ENCODE results near the gene DHRS3. TPM values are rescaled to one million over a fixed set of nuclear protein-coding genes. Genes with fewer than 3 reads are reported as not detected.
"Not testable (repeated sequence)": the region's sequence is repeated elsewhere in the genome, so short reads cannot be mapped to it uniquely, and the experiment has no call there.

The DHRS3 gene
- polyA plus RNA-seq, 1 donor (not counting 4 experiments of a cell fraction or from before 2014, with no cell fraction given): 10.7 TPM

DNA sequence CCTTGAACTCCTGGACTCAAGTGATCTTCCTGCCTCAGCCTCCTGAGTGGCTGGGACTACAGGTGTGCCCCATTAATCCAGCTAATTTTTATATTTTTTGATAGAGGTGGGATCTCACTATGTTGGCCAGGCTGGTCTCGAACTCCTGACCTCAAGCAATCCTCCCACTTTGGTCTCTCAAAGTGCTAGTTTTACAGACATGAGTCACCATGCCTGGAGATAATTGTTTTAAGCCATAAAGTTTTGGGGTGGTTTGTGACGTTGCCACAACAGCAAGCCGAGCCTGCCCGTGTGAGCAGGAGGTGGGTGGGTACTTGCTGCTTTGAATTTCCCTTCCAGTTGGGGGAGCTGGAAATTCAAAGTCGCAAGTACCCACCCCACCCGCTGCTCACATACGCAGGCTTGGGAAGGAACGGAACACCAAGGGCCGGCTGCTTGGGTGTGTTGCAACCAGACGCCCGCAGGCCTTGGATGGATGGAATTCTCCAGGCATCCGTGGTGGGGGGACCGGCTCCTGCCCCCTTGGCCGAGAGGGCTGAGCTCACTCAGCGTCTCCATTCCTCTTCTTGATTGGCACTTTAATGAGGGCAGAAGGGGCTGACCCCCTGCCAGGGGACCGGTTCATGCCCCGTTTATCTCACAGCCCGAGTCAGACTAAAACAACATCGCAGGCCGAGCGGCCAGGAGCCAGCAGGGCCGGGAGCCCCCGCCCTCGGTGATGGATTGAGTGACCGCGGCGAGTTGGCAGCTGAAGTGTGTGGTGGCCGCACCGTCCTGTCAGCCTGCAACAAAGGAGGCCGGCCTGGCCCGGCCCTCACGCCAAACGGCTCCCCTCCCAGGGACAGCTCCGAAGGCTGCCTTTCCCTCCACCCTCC lies 78.1 kb downstream of the DHRS3 start:
- no peak for FAIRE-seq
- Histone ChIP-seq H3K9me3 (ENCODE audit: control insufficient read depth, low read depth, low read length) (no peaks in the 10 kb centered on the region), H3K4me2 (ENCODE audit: control insufficient read depth, extremely low read depth, insufficient read depth, low read depth, low read length) (no peak overlapping the region)

DNA sequence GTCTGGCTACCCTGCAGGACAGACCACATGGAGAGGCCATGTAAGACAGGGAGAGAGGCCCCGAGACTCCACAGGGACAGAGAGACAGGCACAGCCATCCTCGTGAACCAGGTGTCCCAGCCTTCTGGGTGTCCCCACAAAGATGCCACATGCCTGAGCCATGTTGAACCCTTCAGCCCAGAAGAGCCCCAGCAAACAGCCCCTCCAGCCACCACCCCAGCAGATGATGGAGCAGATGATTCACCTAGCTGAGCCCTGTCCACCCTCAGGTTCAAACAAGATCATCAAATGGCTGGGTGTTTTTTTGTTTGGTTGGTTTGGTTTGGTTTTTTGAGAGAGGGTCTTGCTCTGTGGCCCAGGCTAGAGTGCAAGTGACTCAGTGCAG lies 78.7 kb downstream of the DHRS3 start:
- peaks cover 23% of the 10 kb centered on the region for H3K27me3 ChIP-seq (ENCODE audit: control insufficient read depth, extremely low read depth, insufficient read depth, low read length)
- H3K79me2 ChIP-seq (ENCODE audit: control insufficient read depth, insufficient read depth, low read length): no peaks in the 10 kb centered on the region
- H4K20me1 ChIP-seq (ENCODE audit: control insufficient read depth, extremely low read depth, insufficient read depth, low read length): no peaks in the 10 kb centered on the region
- no peaks in the 10 kb centered on the region for H3K9me3 ChIP-seq (ENCODE audit: control insufficient read depth, low read depth, low read length)
- no peak for TF ChIP-seq EZH2 (IDR thresholded peaks at IDR 0.05; ENCODE audit: low read length)
- TF ChIP-seq, protein P1, sequence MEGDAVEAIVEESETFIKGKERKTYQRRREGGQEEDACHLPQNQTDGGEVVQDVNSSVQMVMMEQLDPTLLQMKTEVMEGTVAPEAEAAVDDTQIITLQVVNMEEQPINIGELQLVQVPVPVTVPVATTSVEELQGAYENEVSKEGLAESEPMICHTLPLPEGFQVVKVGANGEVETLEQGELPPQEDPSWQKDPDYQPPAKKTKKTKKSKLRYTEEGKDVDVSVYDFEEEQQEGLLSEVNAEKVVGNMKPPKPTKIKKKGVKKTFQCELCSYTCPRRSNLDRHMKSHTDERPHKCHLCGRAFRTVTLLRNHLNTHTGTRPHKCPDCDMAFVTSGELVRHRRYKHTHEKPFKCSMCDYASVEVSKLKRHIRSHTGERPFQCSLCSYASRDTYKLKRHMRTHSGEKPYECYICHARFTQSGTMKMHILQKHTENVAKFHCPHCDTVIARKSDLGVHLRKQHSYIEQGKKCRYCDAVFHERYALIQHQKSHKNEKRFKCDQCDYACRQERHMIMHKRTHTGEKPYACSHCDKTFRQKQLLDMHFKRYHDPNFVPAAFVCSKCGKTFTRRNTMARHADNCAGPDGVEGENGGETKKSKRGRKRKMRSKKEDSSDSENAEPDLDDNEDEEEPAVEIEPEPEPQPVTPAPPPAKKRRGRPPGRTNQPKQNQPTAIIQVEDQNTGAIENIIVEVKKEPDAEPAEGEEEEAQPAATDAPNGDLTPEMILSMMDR (optimal IDR thresholded peaks at IDR 0.05 in 1 of 3, IDR thresholded peaks at IDR 0.05 in 1 of 3, conservative IDR thresholded peaks at IDR 0.05 in 1 of 3; ENCODE audit: extremely low read depth in 1 of 3, insufficient read depth in 2 of 3, low read length in 3 of 3): no peak
- H3K4me3 ChIP-seq (ENCODE audit: control insufficient read depth in 2 of 3, extremely low read depth in 1 of 3, insufficient read depth in 2 of 3, low read depth in 1 of 3, low read length in 3 of 3): no peak overlapping the region
- H3K9me1 ChIP-seq (ENCODE audit: control insufficient read depth, extremely low read depth, insufficient read depth, low read length): no peaks in the 10 kb centered on the region
- no peak for DNase-seq (ENCODE audit: low read depth, low spot score)
- H2AFZ ChIP-seq (ENCODE audit: control insufficient read depth, low read length): no peak overlapping the region
- dilution Hi-C loops (cut with MboI; ENCODE audit: extremely low pct_ligation_motif_present, low sequenced_read_pairs): no loop called here
- H3K4me1 ChIP-seq (ENCODE audit: control insufficient read depth, extremely low read depth, insufficient read depth, low read length): no peaks in the 10 kb centered on the region
- no peak for FAIRE-seq
- no peak overlapping the region for H3K9ac ChIP-seq (ENCODE audit: control insufficient read depth, extremely low read depth, insufficient read depth, low read length)
- H3K27ac ChIP-seq (ENCODE audit: control insufficient read depth, insufficient read depth, low read length): no peak overlapping the region
- H3K4me2 ChIP-seq (ENCODE audit: control insufficient read depth, extremely low read depth, insufficient read depth, low read depth, low read length): no peak overlapping the region
- H3K36me3 ChIP-seq (ENCODE audit: control insufficient read depth in 2 of 2, extremely low read depth in 1 of 2, insufficient read depth in 2 of 2, low read length in 2 of 2): no peaks in the 10 kb centered on the region

More for the DNA sequence above, 78.1 kb downstream of the DHRS3 start:
- H3K9ac ChIP-seq (ENCODE audit: control insufficient read depth, extremely low read depth, insufficient read depth, low read length): no peak overlapping the region
- no peak overlapping the region for H3K27ac ChIP-seq (ENCODE audit: control insufficient read depth, insufficient read depth, low read length)
- H3K9me1 ChIP-seq (ENCODE audit: control insufficient read depth, extremely low read depth, insufficient read depth, low read length): no peaks in the 10 kb centered on the region
- no peak overlapping the region for H3K4me3 ChIP-seq (ENCODE audit: control insufficient read depth in 2 of 3, extremely low read depth in 1 of 3, insufficient read depth in 2 of 3, low read depth in 1 of 3, low read length in 3 of 3)
- no peaks in the 10 kb centered on the region for H3K4me1 ChIP-seq (ENCODE audit: control insufficient read depth, extremely low read depth, insufficient read depth, low read length)
- DNase-seq (ENCODE audit: low read depth, low spot score): no peak
- H3K27me3 ChIP-seq (ENCODE audit: control insufficient read depth, extremely low read depth, insufficient read depth, low read length): peaks cover 25% of the 10 kb centered on the region
- no peak overlapping the region for H2AFZ ChIP-seq (ENCODE audit: control insufficient read depth, low read length)
- H4K20me1 ChIP-seq (ENCODE audit: control insufficient read depth, extremely low read depth, insufficient read depth, low read length): no peaks in the 10 kb centered on the region
- no peaks in the 10 kb centered on the region for H3K79me2 ChIP-seq (ENCODE audit: control insufficient read depth, insufficient read depth, low read length)
- dilution Hi-C loops (cut with MboI; ENCODE audit: extremely low pct_ligation_motif_present, low sequenced_read_pairs): no loop called here
- no peak for TF ChIP-seq EZH2 (IDR thresholded peaks at IDR 0.05; ENCODE audit: low read length)
- H3K36me3 ChIP-seq (ENCODE audit: control insufficient read depth in 2 of 2, extremely low read depth in 1 of 2, insufficient read depth in 2 of 2, low read length in 2 of 2): no peaks in the 10 kb centered on the region

DNA sequence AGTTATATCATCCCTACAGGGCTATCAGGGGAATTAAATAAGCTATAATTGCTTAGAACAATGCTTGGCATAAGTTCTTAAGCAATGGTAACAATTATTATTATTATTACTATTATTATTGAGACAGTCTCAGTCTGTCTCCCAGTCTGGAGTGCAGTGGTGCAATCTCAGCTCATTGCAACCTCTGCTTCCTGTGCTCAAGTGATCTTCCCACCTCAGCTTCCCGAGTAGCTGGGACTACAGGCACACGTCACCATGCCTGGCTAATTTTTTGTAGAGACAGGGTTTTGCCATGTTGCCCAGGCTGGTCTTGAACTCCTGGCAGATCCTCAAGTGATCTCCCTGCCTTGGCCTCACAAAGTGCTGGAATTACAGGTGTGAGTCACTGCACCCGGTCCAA lies 79.5 kb downstream of the DHRS3 start:
- H3K79me2 ChIP-seq (ENCODE audit: control insufficient read depth, insufficient read depth, low read length); H3K9me3 ChIP-seq (ENCODE audit: control insufficient read depth, low read depth, low read length); H4K20me1 ChIP-seq (ENCODE audit: control insufficient read depth, extremely low read depth, insufficient read depth, low read length); H3K27ac ChIP-seq (ENCODE audit: control insufficient read depth, insufficient read depth, low read length); H3K4me3 ChIP-seq (ENCODE audit: control insufficient read depth in 2 of 3, extremely low read depth in 1 of 3, insufficient read depth in 2 of 3, low read depth in 1 of 3, low read length in 3 of 3); H3K4me1 ChIP-seq (ENCODE audit: control insufficient read depth, extremely low read depth, insufficient read depth, low read length); DNase-seq (ENCODE audit: low read depth, low spot score); dilution Hi-C loops (cut with MboI; ENCODE audit: extremely low pct_ligation_motif_present, low sequenced_read_pairs); H3K4me2 ChIP-seq (ENCODE audit: control insufficient read depth, extremely low read depth, insufficient read depth, low read depth, low read length); H3K36me3 ChIP-seq (ENCODE audit: control insufficient read depth in 2 of 2, extremely low read depth in 1 of 2, insufficient read depth in 2 of 2, low read length in 2 of 2); FAIRE-seq; H3K9me1 ChIP-seq (ENCODE audit: control insufficient read depth, extremely low read depth, insufficient read depth, low read length); H3K9ac ChIP-seq (ENCODE audit: control insufficient read depth, extremely low read depth, insufficient read depth, low read length); H2AFZ ChIP-seq (ENCODE audit: control insufficient read depth, low read length): not testable (repeated sequence)
- H3K27me3 ChIP-seq (ENCODE audit: control insufficient read depth, extremely low read depth, insufficient read depth, low read length): peaks cover 23% of the 10 kb centered on the region

Measured in keratinocyte (primary cell).